Astrocyte of the cerebellum (primary cell): ENCODE data around the gene PPP3CA.

Experiments
- DNase-seq: peaks from one replicate; pipeline ENCODE4 v3.0.0-alpha.2; 2011; ENCODE audit warnings: low read depth
- H3K4me3 ChIP-seq: 2 replicates; pipeline ENCODE4 v1.5.1; 2011; ENCODE audit warnings: mild to moderate bottlenecking, low read depth, low read length, moderate library complexity
- CTCF ChIP-seq: IDR thresholded peaks from 2 replicates; pipeline ENCODE4 v1.5.1; 2012; ENCODE audit warnings: low read length, low read depth, moderate library complexity, mild to moderate bottlenecking; ENCODE audit errors: missing control alignments
- in situ Hi-C: cut with HindIII; loops from 2 replicates; pipeline ENCODE4 v1.10.0; 2017; ENCODE audit warnings: low sequenced_read_pairs

The PPP3CA gene

GRCh38 chr4:101174679-101175345 is 172.5 kb downstream of the PPP3CA start:
- no peak overlapping the region for H3K4me3 ChIP-seq
- in situ Hi-C loops = no loop called here
- no peak for DNase-seq
- TF ChIP-seq CTCF = no peak

- in situ Hi-C loops = no loop called here
- no peak overlapping the region for H3K4me3 ChIP-seq
- no peak for DNase-seq
- no peak for TF ChIP-seq CTCF
Measured at GRCh38 chr4:101172369-101172768, 175.0 kb downstream of the PPP3CA start.

- TF ChIP-seq CTCF = no peak
- no peak for DNase-seq
- no peak overlapping the region for H3K4me3 ChIP-seq
- in situ Hi-C loops = no loop called here
Measured at GRCh38 chr4:101171747-101172146, 175.6 kb downstream of the PPP3CA start.

GRCh38 chr4:101169044-101170014 is 178.0 kb downstream of the PPP3CA start:
- peak; percentile 26 for DNase-seq
- in situ Hi-C loops = no loop called here
- no peak overlapping the region for H3K4me3 ChIP-seq
- peak; percentile 52 for TF ChIP-seq CTCF

GRCh38 chr4:101163936-101164335 is 183.4 kb downstream of the PPP3CA start:
- DNase-seq = no peak
- H3K4me3 ChIP-seq = no peak overlapping the region
- in situ Hi-C loops = no loop called here
- no peak for TF ChIP-seq CTCF

GRCh38 chr4:101162990-101163380 is 184.3 kb downstream of the PPP3CA start:
- no peak for TF ChIP-seq CTCF
- in situ Hi-C loops = no loop called here
- no peak overlapping the region for H3K4me3 ChIP-seq
- DNase-seq = no peak
